ENCODE measurements around the gene ATP5F1E. TPM values are rescaled to one million over a fixed set of nuclear protein-coding genes. Genes with fewer than 3 reads are reported as not detected.
"Not testable (repeated sequence)": the region's sequence is repeated elsewhere in the genome, so short reads cannot be mapped to it uniquely, and the experiment has no call there.

ATP5F1E gene
- polyA plus RNA-seq, 1 donor: 115 TPM

- Histone ChIP-seq H3K9me3 (ENCODE audit: control insufficient read depth, low read depth, low read length) (no peaks in the 10 kb centered on the region), H3K36me3 (ENCODE audit: control insufficient read depth, insufficient read depth, low read length) (peaks cover 94% of the 10 kb centered on the region), H3K4me1 (ENCODE audit: control insufficient read depth, insufficient read depth, low read length) (no peaks in the 10 kb centered on the region), H3K27ac (ENCODE audit: low read length) (no peak overlapping the region), H3K4me3 (ENCODE audit: low read length) (no peak overlapping the region), H3K27me3 (ENCODE audit: control insufficient read depth, insufficient read depth, low read length) (no peaks in the 10 kb centered on the region)
- DNase-seq: no peak
- no CpG with 5 or more reads among the region's 14 CpGs for WGBS (ENCODE audit: insufficient coverage, low lambda C conversion rate)
These were observed 41.3 kb downstream of the ATP5F1E start for GRCh38 chr20:58990651-58991445.

- Histone ChIP-seq H3K4me3 (ENCODE audit: low read length) (no peak overlapping the region), H3K9me3 (ENCODE audit: control insufficient read depth, low read depth, low read length) (no peaks in the 10 kb centered on the region), H3K27ac (ENCODE audit: low read length) (no peak overlapping the region), H3K36me3 (ENCODE audit: control insufficient read depth, insufficient read depth, low read length) (peaks cover 81% of the 10 kb centered on the region), H3K27me3 (ENCODE audit: control insufficient read depth, insufficient read depth, low read length) (no peaks in the 10 kb centered on the region), H3K4me1 (ENCODE audit: control insufficient read depth, insufficient read depth, low read length) (no peaks in the 10 kb centered on the region)
- no CpG with 5 or more reads among the region's 10 CpGs for WGBS (ENCODE audit: insufficient coverage, low lambda C conversion rate)
- DNase-seq: no peak
These were observed 42.9 kb downstream of the ATP5F1E start for GRCh38 chr20:58989196-58989595.

GRCh38 chr20:58988565-58988882, 43.6 kb downstream of the ATP5F1E start:
- no peak for DNase-seq
- no peaks in the 10 kb centered on the region for H3K9me3 ChIP-seq (ENCODE audit: control insufficient read depth, low read depth, low read length)
- no peak overlapping the region for H3K4me3 ChIP-seq (ENCODE audit: low read length)
- H3K27ac ChIP-seq (ENCODE audit: low read length): no peak overlapping the region
- peaks cover 75% of the 10 kb centered on the region for H3K36me3 ChIP-seq (ENCODE audit: control insufficient read depth, insufficient read depth, low read length)
- WGBS (ENCODE audit: insufficient coverage, low lambda C conversion rate): no CpG with 5 or more reads among the region's 6 CpGs
- no peaks in the 10 kb centered on the region for H3K27me3 ChIP-seq (ENCODE audit: control insufficient read depth, insufficient read depth, low read length)
- no peaks in the 10 kb centered on the region for H3K4me1 ChIP-seq (ENCODE audit: control insufficient read depth, insufficient read depth, low read length)

- Histone ChIP-seq H3K27ac (ENCODE audit: low read length) (no peak overlapping the region), H3K27me3 (ENCODE audit: control insufficient read depth, insufficient read depth, low read length) (no peaks in the 10 kb centered on the region), H3K4me1 (ENCODE audit: control insufficient read depth, insufficient read depth, low read length) (no peaks in the 10 kb centered on the region), H3K9me3 (ENCODE audit: control insufficient read depth, low read depth, low read length) (no peaks in the 10 kb centered on the region), H3K36me3 (ENCODE audit: control insufficient read depth, insufficient read depth, low read length) (peaks cover 69% of the 10 kb centered on the region), H3K4me3 (ENCODE audit: low read length) (no peak overlapping the region)
- no peak for DNase-seq
- no CpG with 5 or more reads among the region's 9 CpGs for WGBS (ENCODE audit: insufficient coverage, low lambda C conversion rate)
These were observed 44.2 kb downstream of the ATP5F1E start for GRCh38 chr20:58987790-58988564.

- H3K27me3 ChIP-seq (ENCODE audit: control insufficient read depth, insufficient read depth, low read length): no peaks in the 10 kb centered on the region
- no peaks in the 10 kb centered on the region for H3K9me3 ChIP-seq (ENCODE audit: control insufficient read depth, low read depth, low read length)
- H3K4me3 ChIP-seq (ENCODE audit: low read length): no peak overlapping the region
- DNase-seq: no peak
- H3K4me1 ChIP-seq (ENCODE audit: control insufficient read depth, insufficient read depth, low read length): peaks cover 4% of the 10 kb centered on the region
- peaks cover 60% of the 10 kb centered on the region for H3K36me3 ChIP-seq (ENCODE audit: control insufficient read depth, insufficient read depth, low read length)
- no peak overlapping the region for H3K27ac ChIP-seq (ENCODE audit: low read length)
- WGBS (ENCODE audit: insufficient coverage, low lambda C conversion rate): 70% methylated on average over 3 of the region's 8 CpGs
These were observed 45.1 kb downstream of the ATP5F1E start for GRCh38 chr20:58986968-58987517.

GRCh38 chr20:58986286-58986967, 45.7 kb downstream of the ATP5F1E start:
- Histone ChIP-seq H3K27me3 (ENCODE audit: control insufficient read depth, insufficient read depth, low read length) (no peaks in the 10 kb centered on the region), H3K27ac (ENCODE audit: low read length) (no peak overlapping the region), H3K9me3 (ENCODE audit: control insufficient read depth, low read depth, low read length) (no peaks in the 10 kb centered on the region), H3K36me3 (ENCODE audit: control insufficient read depth, insufficient read depth, low read length) (peaks cover 55% of the 10 kb centered on the region), H3K4me1 (ENCODE audit: control insufficient read depth, insufficient read depth, low read length) (peaks cover 4% of the 10 kb centered on the region), H3K4me3 (ENCODE audit: low read length) (no peak overlapping the region)
- no peak for DNase-seq
- WGBS (ENCODE audit: insufficient coverage, low lambda C conversion rate): 100% methylated on average over 1 of the region's 9 CpGs

GRCh38 chr20:58985656-58986055, 46.5 kb downstream of the ATP5F1E start:
- WGBS (ENCODE audit: insufficient coverage, low lambda C conversion rate): no CpG with 5 or more reads among the region's 5 CpGs
- DNase-seq: no peak
- Histone ChIP-seq H3K27me3 (ENCODE audit: control insufficient read depth, insufficient read depth, low read length) (no peaks in the 10 kb centered on the region), H3K9me3 (ENCODE audit: control insufficient read depth, low read depth, low read length) (no peaks in the 10 kb centered on the region), H3K36me3 (ENCODE audit: control insufficient read depth, insufficient read depth, low read length) (peaks cover 48% of the 10 kb centered on the region), H3K4me1 (ENCODE audit: control insufficient read depth, insufficient read depth, low read length) (peaks cover 4% of the 10 kb centered on the region), H3K4me3 (ENCODE audit: low read length) (no peak overlapping the region), H3K27ac (ENCODE audit: low read length) (no peak overlapping the region)

GRCh38 chr20:58984691-58985090, 47.4 kb downstream of the ATP5F1E start:
- H3K4me3 ChIP-seq (ENCODE audit: low read length): no peak overlapping the region
- no peaks in the 10 kb centered on the region for H3K9me3 ChIP-seq (ENCODE audit: control insufficient read depth, low read depth, low read length)
- H3K36me3 ChIP-seq (ENCODE audit: control insufficient read depth, insufficient read depth, low read length): peaks cover 39% of the 10 kb centered on the region
- no peak overlapping the region for H3K27ac ChIP-seq (ENCODE audit: low read length)
- WGBS (ENCODE audit: insufficient coverage, low lambda C conversion rate): 100% methylated on average over 1 of the region's 6 CpGs
- DNase-seq: no peak
- H3K27me3 ChIP-seq (ENCODE audit: control insufficient read depth, insufficient read depth, low read length): no peaks in the 10 kb centered on the region
- H3K4me1 ChIP-seq (ENCODE audit: control insufficient read depth, insufficient read depth, low read length): peaks cover 4% of the 10 kb centered on the region

GRCh38 chr20:58983115-58983468, 49.0 kb downstream of the ATP5F1E start:
- H3K9me3 ChIP-seq (ENCODE audit: control insufficient read depth, low read depth, low read length); DNase-seq; H3K27me3 ChIP-seq (ENCODE audit: control insufficient read depth, insufficient read depth, low read length); H3K4me3 ChIP-seq (ENCODE audit: low read length); H3K27ac ChIP-seq (ENCODE audit: low read length); H3K4me1 ChIP-seq (ENCODE audit: control insufficient read depth, insufficient read depth, low read length): not testable (repeated sequence)
- no CpG with 5 or more reads among the region's 12 CpGs for WGBS (ENCODE audit: insufficient coverage, low lambda C conversion rate)
- peaks cover 23% of the 10 kb centered on the region for H3K36me3 ChIP-seq (ENCODE audit: control insufficient read depth, insufficient read depth, low read length)

- no CpG with 5 or more reads among the region's 12 CpGs for WGBS (ENCODE audit: insufficient coverage, low lambda C conversion rate)
- Histone ChIP-seq H3K36me3 (ENCODE audit: control insufficient read depth, insufficient read depth, low read length) (peaks cover 18% of the 10 kb centered on the region), H3K9me3 (ENCODE audit: control insufficient read depth, low read depth, low read length) (no peaks in the 10 kb centered on the region), H3K4me3 (ENCODE audit: low read length) (no peak overlapping the region), H3K27ac (ENCODE audit: low read length) (no peak overlapping the region), H3K27me3 (ENCODE audit: control insufficient read depth, insufficient read depth, low read length) (no peaks in the 10 kb centered on the region), H3K4me1 (ENCODE audit: control insufficient read depth, insufficient read depth, low read length) (peaks cover 4% of the 10 kb centered on the region)
- DNase-seq: no peak
These were observed 49.6 kb downstream of the ATP5F1E start for GRCh38 chr20:58982406-58983114.

Measured in large intestine (tissue), 3 donors.